K562 (cell line): ENCODE results near the gene TMA16. TPM values are rescaled to one million over a fixed set of nuclear protein-coding genes. Genes with fewer than 3 reads are reported as not detected.

Experiments
- FOXA3 ChIP-seq, 2 experiments: fragments of 450-650 bp in 1 of 2; sonication (generic) in 1 of 2; formaldehyde crosslinking; IDR thresholded peaks in 1 of 2; conservative IDR thresholded peaks in 1 of 2; 2 replicates each; pipeline versions ENCODE4 v1.4.0 to v1.8.0; 2020 to 2022; ENCODE audit warnings: mild to moderate bottlenecking in 2 of 2, missing genetic modification reagents in 1 of 2
- GTF3C2 ChIP-seq: IDR thresholded peaks from 3 replicates; pipeline ENCODE4 v1.6.1; 2011; ENCODE audit warnings: borderline replicate concordance, mild to moderate bottlenecking, moderate library complexity; ENCODE audit not compliant: insufficient read length; ENCODE audit errors: extremely low read depth
- RNF2 ChIP-seq: sonication (generic); IDR thresholded peaks from 2 replicates; pipeline ENCODE4 v1.6.1; 2016
- ZNF318 ChIP-seq, 2 experiments: fragments of 450-650 bp; IDR thresholded peaks; 2 replicates each; pipeline ENCODE4 v1.6.1; 2016; ENCODE audit warnings: mild to moderate bottlenecking in 2 of 2, borderline replicate concordance in 1 of 2, low read depth in 1 of 2, moderate library complexity in 1 of 2
- polyA plus RNA-seq, 8 experiments: library from polyadenylated mRNA; depleted of rRNA in 4 of 8; stranded (reverse) in 5 of 8; unstranded in 3 of 8; fragments of >200 nt; fragmentation: Nextera tagmentation in 2 of 8; fragmentation: Illumina TruSeq in 1 of 8; extraction: Ambion mirVana in 2 of 8; extraction: Trizol in 1 of 8; gene quantifications; 2 replicates each; pipeline versions ENCODE4 v1.2.1 to v1.2.3, GENCODE V29; 2011 to 2014; ENCODE audit warnings: inconsistent platforms in 1 of 8, missing spikeins in 1 of 8
- total RNA-seq, 7 experiments: library from RNA; depleted of rRNA in 6 of 7; stranded (reverse); fragments of >200 nt in 6 of 7; fragmentation: Illumina TruSeq in 2 of 7; extraction: Trizol in 2 of 7; gene quantifications; 2 replicates each; pipeline versions ENCODE4 v1.2.1 to v1.2.3, GENCODE V29; 2011 to 2021; ENCODE audit warnings: low replicate concordance in 1 of 7

Gene TMA16
- total and polyA plus RNA-seq, 9 of the 15 experiments (the other 6 are each of a cell fraction or from before 2014, with no cell fraction given): 27.7 to 74.8 (median 66.6) TPM

GRCh38 chr4:163474027-163474426 is 20.5 kb upstream of the TMA16 start (continued):
- TF ChIP-seq ZNF318 (IDR thresholded peaks at IDR 0.05; ENCODE audit: borderline replicate concordance in 1 of 2, low read depth in 1 of 2) (no peak), GTF3C2 (no peak), RNF2 (no peak), FOXA3 (CRISPR knock-in tag; conservative IDR thresholded peaks at IDR 0.05 in 1 of 2, IDR thresholded peaks at IDR 0.05 in 1 of 2) (no peak)
